H1 (cell line): ENCODE data around the gene ASCC1.

ENCODE experiments used
- CBX5 ChIP-seq: fragments of 300-800, 300-1000 bp; sonication (generic); IDR thresholded peaks from 2 replicates; pipeline ENCODE4 v1.7.1; 2016; ENCODE audit warnings: antibody characterized with exemption, low read length, low read depth
- POLR2AphosphoS5 ChIP-seq: IDR thresholded peaks from 2 replicates; pipeline ENCODE4 v1.6.1; 2011; ENCODE audit warnings: low read depth, low read length
- TEAD4 ChIP-seq: IDR thresholded peaks from 2 replicates; pipeline ENCODE4 v1.6.1; 2012; ENCODE audit warnings: low read depth, low read length, inconsistent platforms, mixed read lengths
- TF ChIP-seq, protein P1 (sequence below): IDR thresholded peaks from 2 replicates; pipeline ENCODE4 v1.6.1; 2011; ENCODE audit warnings: low read depth, mild to moderate bottlenecking, low read length; ENCODE audit not compliant: insufficient read depth

DNA sequence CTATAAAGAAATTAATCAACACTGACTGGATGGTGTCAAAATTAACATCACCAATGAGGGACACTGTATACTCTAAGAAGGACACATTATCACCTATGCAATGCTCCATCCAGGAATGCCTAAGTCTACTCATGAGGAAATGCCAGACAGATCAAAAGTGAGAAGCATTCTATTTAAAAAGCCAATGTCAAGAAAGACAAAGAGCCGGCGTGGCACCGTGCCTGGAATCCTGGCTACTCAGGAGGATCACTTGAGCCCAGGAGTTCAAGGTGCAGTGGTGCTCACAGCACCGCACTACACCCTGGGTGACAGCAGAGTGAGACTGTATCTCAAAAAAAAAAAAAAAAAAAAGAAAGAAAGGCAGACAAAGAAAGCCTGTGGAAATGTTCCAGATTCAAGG lies 45.8 kb downstream of the ASCC1 start:
- no peak for TF ChIP-seq POLR2AphosphoS5
- TF ChIP-seq, protein P1, sequence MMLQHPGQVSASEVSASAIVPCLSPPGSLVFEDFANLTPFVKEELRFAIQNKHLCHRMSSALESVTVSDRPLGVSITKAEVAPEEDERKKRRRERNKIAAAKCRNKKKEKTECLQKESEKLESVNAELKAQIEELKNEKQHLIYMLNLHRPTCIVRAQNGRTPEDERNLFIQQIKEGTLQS, result no peak
- TF ChIP-seq TEAD4, result no peak
- TF ChIP-seq CBX5, result no peak
